Measurements from ENCODE around the gene ADCY5. TPM values are rescaled to one million over a fixed set of nuclear protein-coding genes. Genes with fewer than 3 reads are reported as not detected.

The ADCY5 gene
- total RNA-seq, 1 experiment from 2014 or later = 0.82 TPM

GRCh38 chr3:123285931-123286307 lies 163.0 kb downstream of the ADCY5 start:
- no peaks in the 10 kb centered on the region for H3K36me3 ChIP-seq

GRCh38 chr3:123285479-123285878 lies 163.4 kb downstream of the ADCY5 start:
- Histone ChIP-seq H3K4me3 (no peak overlapping the region), H3K27ac (no peak overlapping the region), H3K9me3 (replicated peaks) (no peaks in the 10 kb centered on the region), H3K36me3 (no peaks in the 10 kb centered on the region), H3K27me3 (replicated peaks) (no peaks in the 10 kb centered on the region), H3K4me1 (replicated peaks) (no peaks in the 10 kb centered on the region)
- DNase-seq (ENCODE audit: low read depth in 1 of 2, low spot score in 2 of 2) = no peak

More at GRCh38 chr3:123285931-123286307, 163.0 kb downstream of the ADCY5 start:
- Histone ChIP-seq H3K9me3 (replicated peaks) (no peaks in the 10 kb centered on the region), H3K27ac (no peak overlapping the region), H3K4me1 (replicated peaks) (no peaks in the 10 kb centered on the region), H3K4me3 (no peak overlapping the region), H3K27me3 (replicated peaks) (no peaks in the 10 kb centered on the region)
- no peak for DNase-seq (ENCODE audit: low read depth in 1 of 2, low spot score in 2 of 2)

- H3K4me1 ChIP-seq (replicated peaks) = no peaks in the 10 kb centered on the region
- H3K9me3 ChIP-seq (replicated peaks) = no peaks in the 10 kb centered on the region
- H3K27me3 ChIP-seq (replicated peaks) = no peaks in the 10 kb centered on the region
- H3K36me3 ChIP-seq = no peaks in the 10 kb centered on the region
- no peak for DNase-seq (ENCODE audit: low read depth in 1 of 2, low spot score in 2 of 2)
- H3K27ac ChIP-seq = no peak overlapping the region
- no peak overlapping the region for H3K4me3 ChIP-seq
Measured at GRCh38 chr3:123285066-123285465, 163.8 kb downstream of the ADCY5 start.

- H3K27me3 ChIP-seq (replicated peaks) = no peaks in the 10 kb centered on the region
- H3K36me3 ChIP-seq = no peaks in the 10 kb centered on the region
- no peak overlapping the region for H3K4me3 ChIP-seq
- DNase-seq (ENCODE audit: low read depth in 1 of 2, low spot score in 2 of 2) = no peak
- H3K9me3 ChIP-seq (replicated peaks) = no peaks in the 10 kb centered on the region
- no peak overlapping the region for H3K27ac ChIP-seq
- H3K4me1 ChIP-seq (replicated peaks) = no peaks in the 10 kb centered on the region
Measured at GRCh38 chr3:123284399-123285010, 164.4 kb downstream of the ADCY5 start.

GRCh38 chr3:123283657-123284398 lies 165.1 kb downstream of the ADCY5 start:
- H3K9me3 ChIP-seq (replicated peaks) = no peaks in the 10 kb centered on the region
- no peaks in the 10 kb centered on the region for H3K27me3 ChIP-seq (replicated peaks)
- H3K4me1 ChIP-seq (replicated peaks) = no peaks in the 10 kb centered on the region
- DNase-seq (ENCODE audit: low read depth in 1 of 2, low spot score in 2 of 2) = no peak
- no peaks in the 10 kb centered on the region for H3K36me3 ChIP-seq
- H3K27ac ChIP-seq = no peak overlapping the region
- H3K4me3 ChIP-seq = no peak overlapping the region

GRCh38 chr3:123283074-123283473 lies 165.8 kb downstream of the ADCY5 start:
- DNase-seq (ENCODE audit: low read depth in 1 of 2, low spot score in 2 of 2) = no peak
- H3K27me3 ChIP-seq (replicated peaks) = no peaks in the 10 kb centered on the region
- no peak overlapping the region for H3K27ac ChIP-seq
- no peaks in the 10 kb centered on the region for H3K36me3 ChIP-seq
- H3K4me1 ChIP-seq (replicated peaks) = no peaks in the 10 kb centered on the region
- no peaks in the 10 kb centered on the region for H3K9me3 ChIP-seq (replicated peaks)
- no peak overlapping the region for H3K4me3 ChIP-seq

- Histone ChIP-seq H3K27me3 (replicated peaks) (no peaks in the 10 kb centered on the region), H3K9me3 (replicated peaks) (no peaks in the 10 kb centered on the region), H3K27ac (no peak overlapping the region), H3K4me1 (replicated peaks) (no peaks in the 10 kb centered on the region), H3K4me3 (no peak overlapping the region), H3K36me3 (no peaks in the 10 kb centered on the region)
- no peak for DNase-seq (ENCODE audit: low read depth in 1 of 2, low spot score in 2 of 2)
Measured at GRCh38 chr3:123282461-123282860, 166.4 kb downstream of the ADCY5 start.

- Histone ChIP-seq H3K4me1 (replicated peaks) (no peaks in the 10 kb centered on the region), H3K27ac (no peak overlapping the region), H3K4me3 (no peak overlapping the region), H3K27me3 (replicated peaks) (no peaks in the 10 kb centered on the region), H3K9me3 (replicated peaks) (no peaks in the 10 kb centered on the region), H3K36me3 (no peaks in the 10 kb centered on the region)
- no peak for DNase-seq (ENCODE audit: low read depth in 1 of 2, low spot score in 2 of 2)
Measured at GRCh38 chr3:123281929-123282328, 167.0 kb downstream of the ADCY5 start.

- Histone ChIP-seq H3K4me3 (no peak overlapping the region), H3K27me3 (replicated peaks) (no peaks in the 10 kb centered on the region), H3K4me1 (replicated peaks) (no peaks in the 10 kb centered on the region), H3K27ac (no peak overlapping the region), H3K9me3 (replicated peaks) (no peaks in the 10 kb centered on the region), H3K36me3 (no peaks in the 10 kb centered on the region)
- no peak for DNase-seq (ENCODE audit: low read depth in 1 of 2, low spot score in 2 of 2)
Measured at GRCh38 chr3:123281406-123281805, 167.5 kb downstream of the ADCY5 start.

- H3K36me3 ChIP-seq = no peaks in the 10 kb centered on the region
- no peak overlapping the region for H3K4me3 ChIP-seq
- no peak overlapping the region for H3K27ac ChIP-seq
- no peaks in the 10 kb centered on the region; the same call in 1 of the 2 replicates for H3K4me1 ChIP-seq (replicated peaks)
- no peaks in the 10 kb centered on the region for H3K27me3 ChIP-seq (replicated peaks)
- no peak for DNase-seq (ENCODE audit: low read depth in 1 of 2, low spot score in 2 of 2)
- H3K9me3 ChIP-seq (replicated peaks) = no peaks in the 10 kb centered on the region
Measured at GRCh38 chr3:123279121-123279520, 169.8 kb downstream of the ADCY5 start.

- no peaks in the 10 kb centered on the region for H3K36me3 ChIP-seq
- no peaks in the 10 kb centered on the region for H3K9me3 ChIP-seq (replicated peaks)
- no peak overlapping the region for H3K4me3 ChIP-seq
- H3K4me1 ChIP-seq (replicated peaks) = peaks cover 7% of the 10 kb centered on the region
- H3K27ac ChIP-seq = no peak overlapping the region
- H3K27me3 ChIP-seq (replicated peaks) = no peaks in the 10 kb centered on the region
- no peak for DNase-seq (ENCODE audit: low read depth in 1 of 2, low spot score in 2 of 2)
Measured at GRCh38 chr3:123278446-123278845, 170.4 kb downstream of the ADCY5 start.

GRCh38 chr3:123277106-123277505 lies 171.8 kb downstream of the ADCY5 start:
- Histone ChIP-seq H3K27me3 (replicated peaks) (no peaks in the 10 kb centered on the region), H3K36me3 (no peaks in the 10 kb centered on the region), H3K27ac (no peak overlapping the region), H3K9me3 (replicated peaks) (no peaks in the 10 kb centered on the region), H3K4me3 (no peak overlapping the region), H3K4me1 (replicated peaks) (peaks cover 19% of the 10 kb centered on the region)
- DNase-seq (ENCODE audit: low read depth in 1 of 2, low spot score in 2 of 2) = no peak

GRCh38 chr3:123276346-123277006 lies 172.4 kb downstream of the ADCY5 start:
- DNase-seq (ENCODE audit: low read depth in 1 of 2, low spot score in 2 of 2) = no peak
- H3K36me3 ChIP-seq = no peaks in the 10 kb centered on the region
- no peak overlapping the region for H3K4me3 ChIP-seq
- H3K27ac ChIP-seq = no peak overlapping the region
- H3K27me3 ChIP-seq (replicated peaks) = no peaks in the 10 kb centered on the region
- no peaks in the 10 kb centered on the region for H3K9me3 ChIP-seq (replicated peaks)
- peaks cover 25% of the 10 kb centered on the region for H3K4me1 ChIP-seq (replicated peaks)

- H3K36me3 ChIP-seq = no peaks in the 10 kb centered on the region
- no peak overlapping the region for H3K27ac ChIP-seq
- H3K4me3 ChIP-seq = no peak overlapping the region
- no peaks in the 10 kb centered on the region for H3K27me3 ChIP-seq (replicated peaks)
- H3K9me3 ChIP-seq (replicated peaks) = no peaks in the 10 kb centered on the region
- peaks cover 33% of the 10 kb centered on the region for H3K4me1 ChIP-seq (replicated peaks)
- no peak for DNase-seq (ENCODE audit: low read depth in 1 of 2, low spot score in 2 of 2)
Measured at GRCh38 chr3:123275691-123276090, 173.2 kb downstream of the ADCY5 start.

All from SJSA1 (cell line).